ENCODE results near the gene PADI4. TPM values are rescaled to one million over a fixed set of nuclear protein-coding genes. Genes with fewer than 3 reads are reported as not detected.
"Not testable (repeated sequence)": the region's sequence is repeated elsewhere in the genome, so short reads cannot be mapped to it uniquely, and the experiment has no call there.

Gene PADI4
- total RNA-seq, 3 donors from 2014 or later (not counting 1 experiment from before 2014, with no cell fraction given), result 1.4 to 11.6 (median 1.7) TPM

DNA sequence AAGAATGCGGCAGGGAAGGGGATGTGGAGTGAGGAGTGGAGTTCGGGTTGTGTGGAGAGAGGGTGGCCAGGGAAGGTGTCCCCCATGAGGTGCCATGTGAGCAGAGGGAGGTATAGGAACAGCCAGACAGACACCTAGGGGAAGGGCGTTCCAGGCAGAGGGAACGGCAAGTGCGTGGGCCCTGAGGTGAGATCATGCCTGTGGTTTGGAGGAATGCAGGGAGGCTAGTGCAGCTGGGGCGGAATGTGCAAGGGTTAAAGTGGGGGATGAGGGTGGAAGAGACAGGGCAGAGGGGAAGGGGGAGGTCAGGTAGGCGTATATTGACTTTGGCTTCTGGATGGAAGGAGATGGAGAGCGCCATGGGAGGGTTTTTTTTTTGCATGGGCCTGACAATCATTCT lies 32.4 kb downstream of the PADI4 start:
- TF ChIP-seq, protein P1, sequence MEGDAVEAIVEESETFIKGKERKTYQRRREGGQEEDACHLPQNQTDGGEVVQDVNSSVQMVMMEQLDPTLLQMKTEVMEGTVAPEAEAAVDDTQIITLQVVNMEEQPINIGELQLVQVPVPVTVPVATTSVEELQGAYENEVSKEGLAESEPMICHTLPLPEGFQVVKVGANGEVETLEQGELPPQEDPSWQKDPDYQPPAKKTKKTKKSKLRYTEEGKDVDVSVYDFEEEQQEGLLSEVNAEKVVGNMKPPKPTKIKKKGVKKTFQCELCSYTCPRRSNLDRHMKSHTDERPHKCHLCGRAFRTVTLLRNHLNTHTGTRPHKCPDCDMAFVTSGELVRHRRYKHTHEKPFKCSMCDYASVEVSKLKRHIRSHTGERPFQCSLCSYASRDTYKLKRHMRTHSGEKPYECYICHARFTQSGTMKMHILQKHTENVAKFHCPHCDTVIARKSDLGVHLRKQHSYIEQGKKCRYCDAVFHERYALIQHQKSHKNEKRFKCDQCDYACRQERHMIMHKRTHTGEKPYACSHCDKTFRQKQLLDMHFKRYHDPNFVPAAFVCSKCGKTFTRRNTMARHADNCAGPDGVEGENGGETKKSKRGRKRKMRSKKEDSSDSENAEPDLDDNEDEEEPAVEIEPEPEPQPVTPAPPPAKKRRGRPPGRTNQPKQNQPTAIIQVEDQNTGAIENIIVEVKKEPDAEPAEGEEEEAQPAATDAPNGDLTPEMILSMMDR (IDR thresholded peaks at IDR 0.05), result no peak
- Mint-ChIP-seq H3K27ac (no peak overlapping the region), H3K36me3 (no peaks in the 10 kb centered on the region), H3K4me3 (no peak overlapping the region), H3K9me3 (no peaks in the 10 kb centered on the region), H3K4me1 (peaks cover 0 to 5% of the 10 kb centered on the region in 2 donors), H3K27me3 (ENCODE audit: low read depth in 2 of 2) (peaks cover 0 to 7% of the 10 kb centered on the region in 2 donors)
- no peak overlapping the region for H3K27ac ChIP-seq (ENCODE audit: low read length)
- WGBS (ENCODE audit: insufficient coverage), result 94% methylated on average over 8 of the region's 8 CpGs
- H3K4me1 ChIP-seq (ENCODE audit: control insufficient read depth, insufficient read depth, low read length), result no peaks in the 10 kb centered on the region
- ATAC-seq (no peak), DNase-seq (no peak)
- H3K9me3 ChIP-seq (ENCODE audit: control insufficient read depth, insufficient read depth, low read length), result no peaks in the 10 kb centered on the region
- H3K36me3 ChIP-seq (ENCODE audit: control insufficient read depth, insufficient read depth, low read length), result no peaks in the 10 kb centered on the region
- no peak overlapping the region for H3K4me3 ChIP-seq (ENCODE audit: low read length)
- no peaks in the 10 kb centered on the region for H3K27me3 ChIP-seq (ENCODE audit: control insufficient read depth, insufficient read depth, low read length)
- intact Hi-C loops (cut with micrococcal nuclease), result no loop called here

DNA sequence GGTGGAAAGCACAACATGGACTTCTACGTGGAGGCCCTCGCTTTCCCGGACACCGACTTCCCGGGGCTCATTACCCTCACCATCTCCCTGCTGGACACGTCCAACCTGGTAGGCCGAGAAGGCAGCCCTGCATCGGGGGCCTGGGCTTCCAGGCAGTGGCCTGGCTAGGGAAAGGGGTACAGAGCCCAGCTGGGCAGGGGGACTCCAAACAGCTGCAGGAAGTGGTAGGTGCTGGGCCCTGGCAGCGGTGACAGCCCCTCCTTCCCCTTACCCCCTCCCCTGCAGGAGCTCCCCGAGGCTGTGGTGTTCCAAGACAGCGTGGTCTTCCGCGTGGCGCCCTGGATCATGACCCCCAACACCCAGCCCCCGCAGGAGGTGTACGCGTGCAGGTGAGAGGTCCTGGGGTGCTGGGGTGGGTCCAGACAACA lies 34.0 kb downstream of the PADI4 start:
- TF ChIP-seq, protein P1 (IDR thresholded peaks at IDR 0.05), result no peak
- Histone ChIP-seq H3K4me1 (ENCODE audit: control insufficient read depth, insufficient read depth, low read length) (no peaks in the 10 kb centered on the region), H3K9me3 (ENCODE audit: control insufficient read depth, insufficient read depth, low read length) (no peaks in the 10 kb centered on the region), H3K4me3 (ENCODE audit: low read length) (no peak overlapping the region), H3K36me3 (ENCODE audit: control insufficient read depth, insufficient read depth, low read length) (no peaks in the 10 kb centered on the region), H3K27ac (ENCODE audit: low read length) (no peak overlapping the region), H3K27me3 (ENCODE audit: control insufficient read depth, insufficient read depth, low read length) (no peaks in the 10 kb centered on the region)
- 57% methylated on average over 17 of the region's 17 CpGs for WGBS (ENCODE audit: insufficient coverage)
- ATAC-seq, result no peak
- Mint-ChIP-seq H3K9me3 (no peaks in the 10 kb centered on the region), H3K4me1 (no peaks in the 10 kb centered on the region), H3K27ac (no peak overlapping the region), H3K27me3 (ENCODE audit: low read depth in 2 of 2) (no peaks in the 10 kb centered on the region), H3K4me3 (no peak overlapping the region), H3K36me3 (no peaks in the 10 kb centered on the region)
- intact Hi-C loops (cut with micrococcal nuclease), result no loop called here
- DNase-seq, result no peak

DNA sequence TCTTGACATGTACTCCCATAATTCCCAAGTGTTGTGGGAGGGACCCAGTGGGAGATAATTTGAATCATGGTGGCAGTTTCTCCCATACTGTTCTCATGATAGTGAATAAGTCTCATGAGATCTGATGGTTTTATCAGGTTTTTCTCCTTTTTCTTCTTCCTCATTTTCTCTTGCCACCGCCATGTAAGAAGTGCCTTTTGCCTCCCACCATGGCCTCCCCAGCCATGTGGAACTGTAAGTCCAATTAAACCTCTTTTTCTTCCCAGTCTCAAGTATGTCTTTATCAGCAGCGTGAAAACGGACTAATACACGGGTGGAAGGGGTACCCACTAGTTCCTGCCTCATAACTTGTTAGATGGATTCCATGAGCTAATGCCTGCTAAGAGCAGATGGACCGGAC lies 37.5 kb downstream of the PADI4 start:
- H3K4me1 Mint-ChIP-seq; H3K27ac Mint-ChIP-seq; H3K9me3 ChIP-seq (ENCODE audit: control insufficient read depth, insufficient read depth, low read length); H3K4me3 Mint-ChIP-seq; ATAC-seq; H3K36me3 Mint-ChIP-seq; intact Hi-C loops (cut with micrococcal nuclease); H3K27me3 Mint-ChIP-seq (ENCODE audit: low read depth in 2 of 2); H3K36me3 ChIP-seq (ENCODE audit: control insufficient read depth, insufficient read depth, low read length); H3K27me3 ChIP-seq (ENCODE audit: control insufficient read depth, insufficient read depth, low read length); H3K9me3 Mint-ChIP-seq; H3K27ac ChIP-seq (ENCODE audit: low read length); DNase-seq; H3K4me1 ChIP-seq (ENCODE audit: control insufficient read depth, insufficient read depth, low read length); H3K4me3 ChIP-seq (ENCODE audit: low read length): not testable (repeated sequence)
- 91% methylated on average over 5 of the region's 5 CpGs for WGBS (ENCODE audit: insufficient coverage)

DNA sequence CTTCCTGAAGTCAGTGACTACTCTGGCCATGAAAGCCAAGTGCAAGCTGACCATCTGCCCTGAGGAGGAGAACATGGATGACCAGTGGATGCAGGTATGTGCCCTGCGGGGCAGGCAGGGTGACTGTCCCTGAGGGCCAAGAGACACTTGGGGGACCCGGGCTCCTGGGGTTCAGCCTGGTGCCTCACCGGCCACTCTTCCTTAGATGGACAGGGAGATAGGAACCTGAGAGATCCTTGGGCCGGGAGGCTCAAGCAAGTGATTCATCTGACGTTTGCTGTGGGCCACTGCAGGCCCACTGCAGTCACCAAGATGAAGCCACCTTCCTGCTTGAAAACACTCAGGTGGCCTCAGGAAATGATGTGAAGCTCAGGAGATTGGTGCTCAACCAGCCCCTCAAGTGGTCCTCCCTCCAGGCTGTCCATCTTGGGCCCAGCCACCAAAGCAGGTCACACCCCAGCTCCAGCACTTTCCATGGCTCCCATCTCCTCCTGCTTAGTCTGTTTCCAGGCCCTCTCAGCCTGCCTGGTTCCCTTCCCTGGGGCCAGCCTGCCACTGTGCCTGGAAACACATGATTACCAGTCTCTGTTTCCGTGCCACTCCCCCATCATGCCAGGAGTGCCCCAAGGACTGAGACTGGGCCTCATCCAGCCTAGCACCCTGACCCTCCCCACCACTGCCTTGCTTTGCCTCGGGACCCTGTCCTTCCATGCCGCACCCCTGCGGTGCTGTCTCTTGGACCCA lies 38.2 kb downstream of the PADI4 start:
- WGBS (ENCODE audit: insufficient coverage), result 91% methylated on average over 9 of the region's 9 CpGs
- Histone ChIP-seq H3K36me3 (ENCODE audit: control insufficient read depth, insufficient read depth, low read length) (no peaks in the 10 kb centered on the region), H3K27ac (ENCODE audit: low read length) (no peak overlapping the region), H3K4me1 (ENCODE audit: control insufficient read depth, insufficient read depth, low read length) (no peaks in the 10 kb centered on the region), H3K4me3 (ENCODE audit: low read length) (no peak overlapping the region), H3K9me3 (ENCODE audit: control insufficient read depth, insufficient read depth, low read length) (no peaks in the 10 kb centered on the region), H3K27me3 (ENCODE audit: control insufficient read depth, insufficient read depth, low read length) (no peaks in the 10 kb centered on the region)
- Mint-ChIP-seq H3K27ac (no peak overlapping the region), H3K36me3 (no peaks in the 10 kb centered on the region), H3K9me3 (no peaks in the 10 kb centered on the region), H3K4me3 (no peak overlapping the region), H3K4me1 (no peaks in the 10 kb centered on the region), H3K27me3 (ENCODE audit: low read depth in 2 of 2) (peaks cover 0 to 1% of the 10 kb centered on the region in 2 donors)
- TF ChIP-seq, protein P1 (IDR thresholded peaks at IDR 0.05), result no peak
- intact Hi-C loops (cut with micrococcal nuclease), result no loop called here
- DNase-seq, result no peak
- no peak for ATAC-seq
